Measurements from ENCODE around the gene CFAP251. TPM values are rescaled to one million over a fixed set of nuclear protein-coding genes. Genes with fewer than 3 reads are reported as not detected.

The CFAP251 gene
- total and polyA plus RNA-seq, 2 donors (not counting 1 experiment from before 2014, with no cell fraction given): 2.7 to 7.9 TPM

- H3K27me3 ChIP-seq (ENCODE audit: control insufficient read depth, insufficient read depth, low read length): no peaks in the 10 kb centered on the region
- peak overlapping the region; percentile 54 for H3K27ac ChIP-seq (ENCODE audit: insufficient read depth, low read length)
- peaks cover 11% of the 10 kb centered on the region for H3K4me1 ChIP-seq (ENCODE audit: control insufficient read depth, extremely low read depth, insufficient read depth, low read length)
- H3K9me3 ChIP-seq (ENCODE audit: control insufficient read depth, insufficient read depth, low read depth, low read length): no peaks in the 10 kb centered on the region
- no peaks in the 10 kb centered on the region for H3K36me3 ChIP-seq (ENCODE audit: control insufficient read depth, insufficient read depth, low read length)
- H3K9ac ChIP-seq (ENCODE audit: insufficient read depth, low read length): no peak overlapping the region
- H4K20me1 ChIP-seq (ENCODE audit: control insufficient read depth, extremely low read depth, insufficient read depth, low read length): no peaks in the 10 kb centered on the region
- peak overlapping the region; percentile 52 for H3K4me2 ChIP-seq (ENCODE audit: extremely low read depth, insufficient read depth, low read length)
- no peak overlapping the region for H3K4me3 ChIP-seq (replicated peaks in 1 of 4; ENCODE audit: control extremely low read depth in 1 of 4, insufficient read depth in 1 of 4, low read depth in 3 of 4, low read length in 4 of 4)
- H2AFZ ChIP-seq (ENCODE audit: low read length): peak overlapping the region; percentile 32
- H3K79me2 ChIP-seq (ENCODE audit: control insufficient read depth, insufficient read depth, low read length): no peaks in the 10 kb centered on the region
- peak in 1 of 2 donors; percentile 81 for DNase-seq (ENCODE audit: low read depth in 2 of 2)
- no peak for TF ChIP-seq CTCF (conservative IDR thresholded peaks at IDR 0.05 in 1 of 2, IDR thresholded peaks at IDR 0.05 in 1 of 2; ENCODE audit: low read depth in 1 of 2, low read length in 2 of 2)
- no peak for TF ChIP-seq EZH2 (IDR thresholded peaks at IDR 0.05; ENCODE audit: low read length, missing control alignments)
These were observed 85.5 kb downstream of the CFAP251 start for GRCh38 chr12:122003651-122004611.

DNA sequence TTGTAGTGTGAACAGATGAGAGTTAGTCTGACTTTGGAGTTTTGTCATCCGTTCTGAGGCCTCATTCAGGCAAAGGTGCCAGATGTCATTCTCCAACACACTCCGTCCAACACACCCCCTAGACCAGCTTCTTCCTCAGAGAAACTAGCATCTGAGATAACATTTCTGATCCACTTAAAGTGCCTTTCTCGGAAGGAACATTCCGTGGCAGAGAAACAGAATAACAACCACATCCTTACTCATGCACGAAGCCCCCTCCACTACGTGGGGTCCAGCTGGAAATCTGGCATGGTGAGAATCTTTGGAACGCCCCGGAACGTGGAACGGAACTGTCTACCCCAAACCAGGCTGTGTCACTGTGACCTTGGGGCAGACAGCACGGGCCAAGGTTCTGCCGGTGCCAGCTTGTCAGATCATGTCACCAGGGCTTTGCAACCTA, 86.3 kb downstream of the CFAP251 start:
- Histone ChIP-seq H3K4me1 (ENCODE audit: control insufficient read depth, extremely low read depth, insufficient read depth, low read length) (peaks cover 11% of the 10 kb centered on the region), H2AFZ (ENCODE audit: low read length) (peak overlapping the region; percentile 32), H3K27ac (ENCODE audit: insufficient read depth, low read length) (peak overlapping the region; percentile 54), H3K4me3 (replicated peaks in 1 of 4; ENCODE audit: control extremely low read depth in 1 of 4, insufficient read depth in 1 of 4, low read depth in 3 of 4, low read length in 4 of 4) (no peak overlapping the region), H3K79me2 (ENCODE audit: control insufficient read depth, insufficient read depth, low read length) (no peaks in the 10 kb centered on the region), H3K4me2 (ENCODE audit: extremely low read depth, insufficient read depth, low read length) (no peak overlapping the region), H3K36me3 (ENCODE audit: control insufficient read depth, insufficient read depth, low read length) (no peaks in the 10 kb centered on the region), H4K20me1 (ENCODE audit: control insufficient read depth, extremely low read depth, insufficient read depth, low read length) (no peaks in the 10 kb centered on the region), H3K9me3 (ENCODE audit: control insufficient read depth, insufficient read depth, low read depth, low read length) (no peaks in the 10 kb centered on the region), H3K27me3 (ENCODE audit: control insufficient read depth, insufficient read depth, low read length) (no peaks in the 10 kb centered on the region), H3K9ac (ENCODE audit: insufficient read depth, low read length) (no peak overlapping the region)
- peak in 1 of 2 donors; percentile 29 for DNase-seq (ENCODE audit: low read depth in 2 of 2)
- TF ChIP-seq EZH2 (IDR thresholded peaks at IDR 0.05; ENCODE audit: low read length, missing control alignments) (no peak), CTCF (conservative IDR thresholded peaks at IDR 0.05 in 1 of 2, IDR thresholded peaks at IDR 0.05 in 1 of 2; ENCODE audit: low read depth in 1 of 2, low read length in 2 of 2) (no peak)

DNA sequence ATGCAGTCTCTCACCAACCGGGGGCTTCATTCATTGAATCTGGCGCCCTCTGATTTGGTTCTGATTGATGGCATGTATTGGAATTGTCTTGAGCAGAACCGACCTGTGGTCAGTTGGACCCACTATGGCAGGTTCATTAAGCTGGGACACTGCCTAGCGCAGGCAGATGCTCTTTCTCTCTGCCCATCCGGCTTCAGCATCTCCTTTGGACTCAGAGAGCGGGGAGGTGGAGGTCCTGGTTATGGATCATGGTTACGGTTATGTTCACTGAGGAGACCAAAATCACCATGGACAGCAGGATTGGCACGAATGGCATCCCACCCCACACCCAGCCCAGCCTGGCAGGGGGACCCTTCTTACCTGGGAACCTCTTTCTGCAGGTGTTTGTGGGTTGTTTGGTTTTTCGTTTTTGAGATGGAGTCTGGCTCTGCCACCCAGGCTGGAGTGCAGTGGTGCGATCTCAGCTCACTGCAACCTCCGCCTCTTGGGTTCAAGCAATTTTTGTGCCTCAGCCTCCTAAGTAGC, 86.9 kb downstream of the CFAP251 start:
- Histone ChIP-seq H3K9ac (ENCODE audit: insufficient read depth, low read length) (no peak overlapping the region), H2AFZ (ENCODE audit: low read length) (no peak overlapping the region), H3K9me3 (ENCODE audit: control insufficient read depth, insufficient read depth, low read depth, low read length) (no peaks in the 10 kb centered on the region), H3K4me2 (ENCODE audit: extremely low read depth, insufficient read depth, low read length) (no peak overlapping the region), H3K27ac (ENCODE audit: insufficient read depth, low read length) (no peak overlapping the region), H3K36me3 (ENCODE audit: control insufficient read depth, insufficient read depth, low read length) (no peaks in the 10 kb centered on the region), H3K79me2 (ENCODE audit: control insufficient read depth, insufficient read depth, low read length) (no peaks in the 10 kb centered on the region), H3K4me1 (ENCODE audit: control insufficient read depth, extremely low read depth, insufficient read depth, low read length) (peaks cover 11% of the 10 kb centered on the region), H3K4me3 (replicated peaks in 1 of 4; ENCODE audit: control extremely low read depth in 1 of 4, insufficient read depth in 1 of 4, low read depth in 3 of 4, low read length in 4 of 4) (no peak overlapping the region), H3K27me3 (ENCODE audit: control insufficient read depth, insufficient read depth, low read length) (no peaks in the 10 kb centered on the region), H4K20me1 (ENCODE audit: control insufficient read depth, extremely low read depth, insufficient read depth, low read length) (no peaks in the 10 kb centered on the region)
- no peak for DNase-seq (ENCODE audit: low read depth in 2 of 2)
- TF ChIP-seq CTCF (conservative IDR thresholded peaks at IDR 0.05 in 1 of 2, IDR thresholded peaks at IDR 0.05 in 1 of 2; ENCODE audit: low read depth in 1 of 2, low read length in 2 of 2) (no peak), EZH2 (IDR thresholded peaks at IDR 0.05; ENCODE audit: low read length, missing control alignments) (no peak)
